Prostate gland (tissue), 2 donors: ENCODE measurements around the gene ADM. TPM values are rescaled to one million over a fixed set of nuclear protein-coding genes. Genes with fewer than 3 reads are reported as not detected.
"Not testable (repeated sequence)": the region's sequence is repeated elsewhere in the genome, so short reads cannot be mapped to it uniquely, and the experiment has no call there.

Experiments used
- DNase-seq: peaks from one replicate; pipeline ENCODE4 v3.0.0-alpha.2; 2019; ENCODE audit warnings: low spot score
- H3K27ac ChIP-seq, 2 donors: fragments of 200-600 bp; sonication (generic); 2 replicates each; pipeline ENCODE4 v1.5.1; 2017 to 2019
- H3K27me3 ChIP-seq: fragments of 200-600 bp; sonication (generic); replicated peaks from 2 replicates; pipeline ENCODE4 v1.5.1; 2019; ENCODE audit not compliant: insufficient read depth
- H3K36me3 ChIP-seq, 2 donors: fragments of 200-600 bp; sonication (generic); 1 replicate in 1 of 2; 2 replicates in 1 of 2; pipeline versions ENCODE4 v1.5.1 to v1.8.1; 2017 to 2019
- H3K4me1 ChIP-seq: fragments of 200-600 bp; sonication (generic); replicated peaks from 2 replicates; pipeline ENCODE4 v1.5.1; 2019
- H3K4me3 ChIP-seq, 2 donors: fragments of 200-600 bp; sonication (generic); 2 replicates each; pipeline ENCODE4 v1.5.1; 2017 to 2019
- H3K9me3 ChIP-seq: fragments of 200-600 bp; sonication (generic); 2 replicates; pipeline ENCODE4 v1.5.1; 2017
- CTCF ChIP-seq, 4 experiments: fragments of 200-600 bp in 2 of 4; fragments of 450-650 bp in 2 of 4; sonication (generic) in 2 of 4; IDR thresholded peaks; 1 replicate in 3 of 4; 2 replicates in 1 of 4; pipeline ENCODE4 v1.5.1; 2016 to 2019; ENCODE audit warnings: antibody characterized with exemption in 4 of 4, mild to moderate bottlenecking in 2 of 4, moderate library complexity in 2 of 4
- POLR2A ChIP-seq: fragments of 450-650 bp; IDR thresholded peaks from one replicate; pipeline ENCODE4 v1.6.1; 2016; ENCODE audit warnings: antibody characterized with exemption, mild to moderate bottlenecking
- POLR2AphosphoS5 ChIP-seq: sonication (generic); formaldehyde crosslinking; IDR thresholded peaks from one replicate; pipeline ENCODE4 v1.6.1; 2017; ENCODE audit warnings: antibody characterized with exemption
- WGBS: methylation state at CpG from one replicate; pipeline ENCODE4 v1.1.5; 2018; 5-methylcytosine and 5-hydroxymethylcytosine counted together
- intact Hi-C: fragments of 100-400 bp; cut with DNase I; formaldehyde crosslinking; loops from one replicate; pipeline ENCODE4 v1.14.2; 2022
- total RNA-seq, 2 donors: library from RNA; depleted of rRNA; stranded (reverse); fragments of >200 nt; gene quantifications; one replicate each; pipeline ENCODE4 v1.1.0, GENCODE V29; 2016

The ADM gene
- total RNA-seq, 2 donors from 2014 or later = 20.4 to 33.7 TPM

- H3K27me3 ChIP-seq = no peaks in the 10 kb centered on the region
- DNase-seq = no peak
- H3K4me3 ChIP-seq = no peak overlapping the region
- H3K4me1 ChIP-seq = no peaks in the 10 kb centered on the region
- TF ChIP-seq POLR2A = no peak
- no peak for TF ChIP-seq POLR2AphosphoS5
- no peak for TF ChIP-seq CTCF (IDR thresholded peaks at IDR 0.05)
- intact Hi-C loops = no loop called here
- H3K27ac ChIP-seq = no peak overlapping the region
- no peaks in the 10 kb centered on the region for H3K36me3 ChIP-seq
- no peaks in the 10 kb centered on the region for H3K9me3 ChIP-seq
Observed at GRCh38 chr11:10263929-10264328, 40.9 kb upstream of the ADM start.

DNA sequence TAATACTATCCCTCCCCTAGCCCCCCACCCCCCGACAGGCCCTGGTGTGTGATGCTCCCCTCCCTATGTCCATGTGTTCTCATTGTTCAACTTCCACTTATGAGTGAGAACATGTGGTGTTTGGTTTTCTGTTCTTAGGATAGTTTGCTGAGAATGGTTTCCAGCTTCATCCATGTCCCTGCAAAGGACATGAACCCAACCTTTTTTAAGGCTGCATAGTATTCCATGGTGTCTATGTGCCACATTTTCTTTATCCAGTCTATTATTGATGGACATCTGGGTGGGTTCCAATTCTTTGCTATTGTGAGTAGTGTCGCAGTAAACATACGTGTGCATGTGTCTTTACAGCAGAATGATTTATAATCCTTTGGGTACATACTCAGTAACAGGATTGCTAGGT lies 40.2 kb upstream of the ADM start:
- H3K9me3 ChIP-seq, H3K27me3 ChIP-seq, DNase-seq, H3K27ac ChIP-seq, H3K36me3 ChIP-seq, H3K4me3 ChIP-seq, H3K4me1 ChIP-seq, intact Hi-C loops: not testable (repeated sequence)
- WGBS = 95% methylated on average over 3 of the region's 3 CpGs

- no peak overlapping the region for H3K27ac ChIP-seq
- H3K27me3 ChIP-seq = no peaks in the 10 kb centered on the region
- intact Hi-C loops = no loop called here
- no peaks in the 10 kb centered on the region for H3K36me3 ChIP-seq
- DNase-seq = no peak
- H3K9me3 ChIP-seq = no peaks in the 10 kb centered on the region
- no peak overlapping the region for H3K4me3 ChIP-seq
- WGBS = 89% methylated on average over 3 of the region's 3 CpGs
- TF ChIP-seq POLR2AphosphoS5 (no peak), CTCF (IDR thresholded peaks at IDR 0.05) (no peak), POLR2A (no peak)
- no peaks in the 10 kb centered on the region for H3K4me1 ChIP-seq
Observed at GRCh38 chr11:10265936-10266335, 38.9 kb upstream of the ADM start.

DNA sequence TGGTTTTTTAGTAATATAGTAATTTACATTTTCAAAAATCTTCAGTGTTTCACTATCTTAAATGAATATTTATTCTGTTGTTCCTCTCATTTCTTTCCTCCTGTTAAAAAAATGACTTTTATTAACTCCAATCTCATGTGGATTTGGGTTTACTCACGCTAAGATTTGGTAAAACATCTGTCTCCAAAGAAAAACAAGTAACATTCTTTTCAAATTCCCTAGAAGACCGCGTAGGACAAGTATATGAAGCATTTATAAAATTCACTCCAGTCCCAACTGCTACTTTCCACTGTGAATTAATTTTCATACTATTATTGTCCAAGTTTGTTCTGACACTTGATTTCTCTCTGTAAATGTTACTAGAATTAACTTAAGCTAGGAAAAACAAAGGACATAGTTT lies 37.1 kb upstream of the ADM start:
- no peak for DNase-seq
- H3K36me3 ChIP-seq = no peaks in the 10 kb centered on the region
- no peaks in the 10 kb centered on the region for H3K9me3 ChIP-seq
- no peaks in the 10 kb centered on the region for H3K27me3 ChIP-seq
- TF ChIP-seq POLR2A = no peak
- TF ChIP-seq POLR2AphosphoS5 = no peak
- no peak for TF ChIP-seq CTCF (IDR thresholded peaks at IDR 0.05)
- no peaks in the 10 kb centered on the region for H3K4me1 ChIP-seq
- 92% methylated on average over 3 of the region's 3 CpGs for WGBS
- no peak overlapping the region for H3K27ac ChIP-seq
- no peak overlapping the region for H3K4me3 ChIP-seq
- intact Hi-C loops = no loop called here

DNA sequence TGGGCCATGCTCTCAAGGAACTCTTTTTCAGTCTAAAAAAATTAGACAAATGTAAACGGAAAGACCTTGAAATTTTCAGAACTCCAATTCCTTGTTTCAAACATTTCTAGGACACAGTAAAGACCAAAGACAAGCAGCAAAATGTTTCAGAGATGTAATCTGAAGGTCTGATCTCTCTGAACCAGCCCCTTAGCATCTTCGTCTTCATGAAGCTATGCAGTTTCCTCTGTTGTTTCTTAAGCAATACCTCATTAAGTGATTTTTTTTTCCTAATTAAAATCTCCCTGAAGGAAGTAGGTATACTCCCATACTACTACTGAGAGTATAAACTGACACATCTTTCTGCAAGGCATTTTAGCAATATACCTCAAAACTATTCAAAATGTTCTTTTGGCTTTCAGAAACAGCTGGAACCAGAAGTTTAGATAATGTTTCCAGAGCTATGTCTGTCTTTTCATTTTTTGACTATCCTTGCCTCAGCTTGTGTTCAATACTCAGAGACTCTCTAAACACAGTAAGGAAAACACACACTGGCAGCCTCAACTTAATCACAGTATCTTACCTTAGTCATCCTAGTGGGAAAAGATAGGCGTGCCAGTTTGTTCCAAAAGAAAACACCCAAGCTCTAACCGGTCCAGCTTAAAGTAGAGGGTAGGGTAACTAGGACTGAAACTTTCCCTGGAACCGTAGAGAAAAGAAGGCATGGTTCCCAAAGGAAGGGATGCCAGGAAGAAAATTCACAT lies 36.0 kb upstream of the ADM start:
- no peak overlapping the region for H3K27ac ChIP-seq
- intact Hi-C loops = no loop called here
- no peak for DNase-seq
- no peaks in the 10 kb centered on the region for H3K4me1 ChIP-seq
- no peak for TF ChIP-seq CTCF (IDR thresholded peaks at IDR 0.05)
- no peak for TF ChIP-seq POLR2A
- TF ChIP-seq POLR2AphosphoS5 = no peak
- H3K36me3 ChIP-seq = no peaks in the 10 kb centered on the region
- no peak overlapping the region for H3K4me3 ChIP-seq
- H3K9me3 ChIP-seq = no peaks in the 10 kb centered on the region
- no peaks in the 10 kb centered on the region for H3K27me3 ChIP-seq
- 72% methylated on average over 5 of the region's 5 CpGs for WGBS
